HG02885 (cell line): ENCODE results near the gene SLC22A24.
"Not testable (repeated sequence)": the region's sequence is repeated elsewhere in the genome, so short reads cannot be mapped to it uniquely, and the experiment has no call there.

ENCODE experiments used
- ATAC-seq: cut with Tn5 transposase; IDR thresholded peaks from one replicate; pipeline ENCODE4 v1.9.1; 2021; ENCODE audit warnings: mild to moderate bottlenecking; ENCODE audit not compliant: unreplicated experiment, poor library complexity

Gene SLC22A24, protein sequence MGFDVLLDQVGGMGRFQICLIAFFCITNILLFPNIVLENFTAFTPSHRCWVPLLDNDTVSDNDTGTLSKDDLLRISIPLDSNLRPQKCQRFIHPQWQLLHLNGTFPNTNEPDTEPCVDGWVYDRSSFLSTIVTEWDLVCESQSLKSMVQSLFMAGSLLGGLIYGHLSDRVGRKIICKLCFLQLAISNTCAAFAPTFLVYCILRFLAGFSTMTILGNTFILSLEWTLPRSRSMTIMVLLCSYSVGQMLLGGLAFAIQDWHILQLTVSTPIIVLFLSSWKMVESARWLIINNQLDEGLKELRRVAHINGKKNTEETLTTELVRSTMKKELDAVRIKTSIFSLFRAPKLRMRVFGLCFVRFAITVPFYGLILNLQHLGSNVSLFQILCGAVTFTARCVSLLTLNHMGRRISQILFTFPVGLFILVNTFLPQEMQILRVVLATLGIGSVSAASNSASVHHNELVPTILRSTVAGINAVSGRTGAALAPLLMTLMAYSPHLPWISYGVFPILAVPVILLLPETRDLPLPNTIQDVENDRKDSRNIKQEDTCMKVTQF

DNA sequence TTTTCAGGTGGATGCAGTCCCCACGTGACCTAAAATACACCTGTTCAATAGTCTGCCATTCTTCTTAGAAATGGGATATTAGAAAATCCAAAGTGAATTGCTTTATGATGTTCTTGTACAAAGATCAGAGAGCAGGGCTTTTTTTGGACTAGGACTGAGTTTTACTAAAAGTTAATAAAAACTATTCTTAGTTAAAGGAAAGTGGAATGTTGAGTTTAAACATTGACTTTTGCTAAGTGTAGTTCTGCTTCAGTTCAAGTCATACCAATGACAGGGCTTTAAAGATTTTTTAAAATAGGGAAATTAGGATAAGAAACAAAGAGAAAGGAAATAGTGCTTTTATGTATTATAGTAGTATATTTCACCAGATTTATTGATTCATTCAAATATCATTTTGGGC is at the start of gene SLC22A24:
TSS of gene SLC22A24 (minus strand) at position 101 of the 400 bp plus-strand sequence. CDS start 442 bp downstream, outside the sequence.
- no peak for ATAC-seq

DNA sequence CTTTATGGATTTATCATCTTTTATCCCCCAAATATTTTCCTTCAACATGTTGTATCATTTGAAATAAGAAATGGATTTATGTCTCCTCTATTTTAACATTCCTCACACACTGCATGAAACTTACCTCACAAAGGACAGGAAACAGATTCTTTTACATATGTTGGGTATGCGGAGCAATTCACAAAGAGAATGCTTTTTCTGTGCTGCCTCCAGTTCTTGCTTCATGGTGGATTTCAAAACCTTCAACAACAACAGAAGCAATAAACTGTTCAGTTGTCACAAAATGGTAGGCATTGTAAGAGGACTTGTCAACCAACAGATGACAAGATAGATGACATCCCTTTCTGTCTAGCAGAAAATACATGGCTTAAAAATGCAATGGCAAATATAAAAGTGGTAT is 36.5 kb upstream of the SLC22A24 start:
- no peak for ATAC-seq

DNA sequence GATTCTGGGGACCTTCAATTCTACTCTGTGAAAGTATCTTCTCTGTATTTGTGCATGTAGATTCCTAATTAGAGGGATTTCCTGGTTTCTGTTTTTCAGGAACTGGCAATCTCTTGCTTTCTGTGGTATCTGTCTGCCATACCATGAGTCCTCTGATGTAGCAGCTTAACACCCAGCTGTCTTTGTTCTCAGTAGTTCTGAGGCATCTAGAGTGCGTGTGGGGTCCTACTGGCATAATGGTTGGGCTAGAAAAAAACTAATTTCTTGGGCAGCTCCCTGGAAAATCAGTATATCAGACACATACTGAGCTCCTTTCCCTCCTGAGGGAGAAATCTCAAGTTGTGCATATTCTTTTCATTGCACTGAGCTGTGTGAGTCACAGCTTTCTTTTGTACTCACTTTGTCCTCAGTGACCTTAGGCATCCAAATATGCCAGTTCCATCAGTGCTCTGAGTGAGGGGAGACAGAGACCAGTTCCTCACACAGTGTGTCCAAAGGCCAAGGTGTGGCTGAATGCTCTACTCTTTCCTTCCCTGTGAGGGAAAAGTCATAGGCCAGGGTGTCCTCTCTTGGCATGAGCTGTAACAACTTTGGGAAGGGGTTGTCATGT is 35.5 kb upstream of the SLC22A24 start:
- no peak for ATAC-seq

DNA sequence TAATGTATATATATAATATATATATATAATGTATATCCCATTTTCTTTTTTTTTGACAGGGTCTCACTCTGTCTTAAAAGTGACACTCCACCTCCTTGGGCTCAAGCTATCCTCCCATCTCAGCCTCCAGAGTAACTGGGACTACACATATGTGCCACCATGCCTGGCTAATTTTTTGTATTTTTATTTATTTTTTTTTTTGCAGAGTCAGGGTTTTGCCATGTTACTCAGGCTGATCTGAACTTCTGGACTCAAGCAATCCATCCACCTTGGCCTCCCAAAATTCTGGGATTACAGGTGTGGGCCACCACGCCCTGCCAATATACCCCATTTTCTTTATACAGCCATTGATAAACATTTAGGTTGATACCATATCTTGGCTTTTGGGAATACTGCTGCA is 33.9 kb upstream of the SLC22A24 start:
- no peak for ATAC-seq

DNA sequence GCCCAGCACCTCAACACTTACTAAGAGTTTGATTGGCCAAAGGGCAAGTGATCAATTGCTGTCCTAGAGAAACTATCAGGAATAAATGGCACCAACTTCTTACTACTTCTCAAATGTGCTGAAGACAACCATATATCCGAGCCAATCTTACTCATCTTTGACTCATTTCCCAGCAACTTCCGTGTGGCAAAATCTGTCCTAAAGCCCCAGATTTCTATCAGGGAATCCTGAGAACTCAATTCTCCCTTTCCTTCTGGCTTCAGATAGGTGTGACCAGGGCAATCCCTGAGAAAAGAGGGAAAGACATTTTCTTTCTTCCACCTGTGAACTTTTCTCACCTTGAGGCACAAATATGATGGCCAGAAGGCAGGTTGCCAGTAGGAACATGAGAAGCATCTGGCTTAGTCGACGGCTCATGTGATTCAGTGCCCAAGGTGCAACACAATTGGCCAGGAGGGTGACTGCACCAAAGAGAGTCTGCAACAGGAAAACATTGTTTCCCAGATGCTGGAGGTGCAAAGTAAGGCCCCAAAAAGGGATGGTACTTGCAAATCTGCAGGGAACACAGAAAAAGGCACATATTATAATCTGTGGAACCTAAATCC is 21.8 kb upstream of the SLC22A24 start:
- no peak for ATAC-seq

DNA sequence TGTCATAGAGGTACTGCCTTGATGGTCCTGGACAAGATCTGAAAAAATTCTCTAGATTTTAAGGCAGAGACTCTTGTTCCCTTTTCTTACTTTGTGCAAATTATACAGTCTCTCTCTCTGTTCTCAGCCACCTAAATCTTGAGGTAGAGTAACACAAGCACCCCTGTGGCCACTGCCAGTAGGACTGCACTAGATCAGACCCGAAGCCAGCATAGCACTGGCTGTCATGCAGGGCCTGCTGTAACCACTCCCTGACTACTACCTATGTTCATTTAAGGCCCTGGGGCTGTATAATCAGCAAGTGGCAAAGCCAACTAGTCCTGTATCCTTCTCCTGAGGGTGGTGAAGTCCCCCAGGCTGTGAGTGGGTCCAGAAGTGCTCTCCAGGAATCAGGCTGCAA is 11.8 kb upstream of the SLC22A24 start:
- ATAC-seq = no peak

DNA sequence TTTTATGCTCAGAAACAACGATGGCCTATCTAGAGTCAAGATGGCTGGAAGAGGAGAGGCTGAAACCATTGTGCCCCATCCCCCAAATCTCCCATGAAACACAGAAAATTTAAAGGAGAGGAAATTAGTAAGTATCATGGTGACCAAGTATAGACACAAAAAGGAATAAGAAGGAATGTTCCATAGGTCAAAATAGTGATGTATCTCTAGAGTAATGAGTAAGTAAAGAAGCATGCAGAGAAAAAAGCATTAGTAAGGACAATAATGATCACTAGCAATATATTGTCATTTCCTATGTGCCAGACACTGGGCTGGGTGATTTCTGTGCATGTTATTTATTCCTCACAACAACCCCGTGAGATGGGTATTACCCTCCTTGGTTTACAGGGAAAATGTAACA is 2.6 kb upstream of the SLC22A24 start:
- ATAC-seq = no peak

DNA sequence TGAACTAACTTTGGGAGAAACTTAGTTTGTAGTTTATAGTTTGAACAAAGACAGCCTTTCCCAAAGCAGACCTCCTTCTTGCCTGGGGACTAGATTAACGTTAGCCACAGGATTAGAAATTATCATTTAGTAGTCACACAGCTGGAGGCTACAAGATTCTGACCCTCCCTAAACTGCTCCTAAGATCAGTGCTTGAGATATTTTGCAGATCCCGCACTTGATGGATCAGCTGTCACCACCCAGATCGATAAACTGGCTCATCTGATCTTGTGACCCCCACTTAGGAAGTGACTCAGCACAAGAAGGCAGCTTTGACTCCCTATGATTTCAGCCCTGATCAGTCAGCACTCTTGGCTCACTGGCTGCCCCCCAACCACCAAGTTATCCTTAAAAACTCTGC is 1.6 kb downstream of the SLC22A24 start:
- ATAC-seq = no peak

DNA sequence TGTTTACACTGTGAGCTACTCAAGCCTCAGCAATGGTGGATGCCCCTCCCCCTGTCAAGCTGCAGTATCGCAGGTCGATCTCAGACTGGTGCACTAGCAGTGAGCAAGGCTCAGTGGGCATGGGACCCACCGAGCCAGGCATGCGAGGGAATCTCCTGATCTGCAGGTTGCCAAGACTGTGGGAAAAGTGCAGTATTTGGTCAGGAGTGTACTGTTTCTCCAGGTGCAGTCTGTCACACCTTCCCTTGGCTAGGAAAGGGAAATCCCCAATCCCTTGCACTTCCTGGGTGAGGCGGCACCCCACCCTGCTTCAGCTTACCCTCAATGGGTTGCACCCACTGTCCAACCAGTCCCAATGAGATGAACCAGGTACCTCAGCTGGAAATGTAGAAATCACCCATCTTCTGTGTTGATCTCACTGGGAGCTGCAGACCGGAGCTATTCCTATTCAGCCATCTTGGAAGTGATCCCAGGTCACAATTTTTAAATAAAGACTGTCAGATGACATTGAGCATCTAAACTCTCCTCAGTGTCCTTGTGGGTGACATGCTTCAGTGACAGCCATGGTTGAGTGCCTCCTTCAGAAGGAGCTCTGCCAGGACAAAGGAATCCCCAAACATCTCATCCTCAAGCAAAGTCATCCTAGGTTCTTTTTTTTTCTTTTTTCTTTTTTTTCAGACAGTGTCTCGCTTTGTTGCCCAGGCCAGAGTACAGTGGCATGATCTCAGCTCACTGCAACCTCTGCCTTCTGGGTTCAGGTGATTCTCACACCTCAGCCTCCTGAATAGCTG is 10.8 kb downstream of the SLC22A24 start:
- ATAC-seq = no peak

DNA sequence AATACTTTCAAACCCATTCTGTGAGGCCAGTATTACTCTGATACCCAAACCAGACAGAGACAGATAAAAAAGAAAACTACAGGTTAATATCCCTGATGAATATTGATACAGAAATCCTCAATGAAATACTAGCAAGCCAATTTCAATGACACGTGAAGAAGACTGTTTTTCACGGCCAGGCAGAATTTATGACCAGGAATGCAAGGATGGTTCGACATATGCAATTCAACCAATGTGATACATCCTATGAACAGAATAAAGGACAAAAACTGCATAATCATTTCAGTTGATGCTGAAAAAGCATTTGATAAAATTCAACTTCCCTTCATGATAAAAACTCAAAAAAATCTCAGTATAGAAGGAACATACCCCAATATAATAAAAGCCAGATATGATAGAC is 44.5 kb downstream of the SLC22A24 start:
- ATAC-seq = no peak

DNA sequence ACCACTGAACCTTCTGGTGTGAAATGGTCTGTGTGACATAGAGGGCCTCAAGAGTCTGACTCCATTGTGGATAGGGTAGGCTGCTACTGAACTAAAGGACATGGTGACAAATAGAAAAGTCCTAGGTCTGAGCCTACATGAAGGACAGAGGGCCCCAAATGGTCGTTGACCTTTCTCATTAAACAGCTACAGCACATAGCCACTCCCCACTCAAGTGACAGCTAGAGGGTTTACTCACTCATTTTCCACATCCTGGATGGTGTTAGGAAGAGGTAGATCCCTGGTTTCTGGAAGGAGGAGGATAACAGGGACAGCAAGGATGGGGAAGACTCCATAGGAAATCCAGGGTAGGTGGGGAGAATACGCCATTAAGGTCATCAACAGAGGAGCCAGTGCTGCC is 63.3 kb downstream of the SLC22A24 start:
- no peak for ATAC-seq

DNA sequence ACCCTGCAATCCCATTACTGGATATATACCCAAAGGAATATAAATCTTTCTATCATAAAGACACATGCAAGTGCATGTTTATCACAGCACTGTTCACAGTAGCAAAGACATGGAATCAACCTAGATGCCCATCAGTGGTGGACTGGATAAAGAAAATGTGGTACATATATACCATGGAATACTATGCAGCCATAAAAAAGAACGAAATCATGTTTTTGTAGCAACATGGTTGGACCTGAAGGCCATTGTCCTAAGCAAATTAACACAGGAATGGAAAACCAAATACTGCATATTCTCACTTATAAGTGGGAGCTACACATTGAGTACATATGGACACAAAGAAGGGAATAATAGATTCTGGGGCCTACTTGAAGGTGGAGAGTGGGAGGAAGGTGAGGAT is 97.8 kb downstream of the SLC22A24 start:
- ATAC-seq = not testable (repeated sequence)

DNA sequence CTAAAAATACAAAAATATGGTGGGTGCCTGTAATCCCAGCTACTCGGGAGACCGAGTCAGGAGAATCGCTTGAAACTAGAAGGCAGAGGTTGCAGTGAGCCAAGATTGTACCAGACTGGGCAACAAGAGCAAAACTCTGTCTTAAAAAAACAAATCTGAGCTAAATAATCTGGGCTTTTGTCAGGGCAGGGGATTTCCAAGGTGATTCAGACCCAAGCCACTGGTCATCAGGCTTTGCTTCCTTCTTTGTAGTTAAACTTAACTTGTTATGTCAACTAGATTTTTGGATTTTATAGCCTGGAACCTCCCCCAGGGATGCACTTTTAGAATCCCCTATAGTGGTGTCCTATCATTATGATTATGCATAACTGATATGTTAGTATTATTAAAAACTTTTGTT is 101.4 kb downstream of the SLC22A24 start:
- ATAC-seq = no peak

DNA sequence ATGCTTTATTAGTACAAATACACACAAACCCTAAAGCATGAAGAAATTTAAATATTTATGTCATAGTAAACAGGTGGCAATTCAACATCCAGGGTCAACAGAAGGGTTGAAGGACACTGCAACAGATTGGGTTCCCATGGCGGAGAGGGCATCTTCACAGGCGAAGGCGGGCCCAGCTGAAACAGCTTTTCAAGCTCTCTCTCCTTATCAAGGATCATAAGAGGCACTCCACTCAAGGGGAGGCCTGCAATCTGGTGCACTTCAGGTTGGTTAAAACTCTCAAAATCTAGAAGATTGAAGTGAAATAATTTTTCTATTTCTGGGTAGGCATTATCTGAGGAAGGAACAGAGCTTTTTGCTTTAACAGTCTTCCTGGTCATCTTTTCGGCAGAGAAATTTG is 111.6 kb downstream of the SLC22A24 start:
- ATAC-seq = no peak
